K562 (cell line): ENCODE measurements around the gene HCAR3. TPM values are rescaled to one million over a fixed set of nuclear protein-coding genes. Genes with fewer than 3 reads are reported as not detected.

Experiments used
- ARID1B ChIP-seq: fragments of 450-650 bp; IDR thresholded peaks from 2 replicates; pipeline ENCODE4 v1.6.1; 2016; ENCODE audit warnings: antibody characterized with exemption, mild to moderate bottlenecking, inconsistent platforms
- CBFB ChIP-seq: sonication (generic); formaldehyde crosslinking; IDR thresholded peaks from 2 replicates; pipeline ENCODE4 v1.4.0; 2020; ENCODE audit warnings: mild to moderate bottlenecking, missing genetic modification reagents
- CREBBP ChIP-seq: IDR thresholded peaks from one replicate; pipeline ENCODE4 v1.6.1; 2012; ENCODE audit warnings: low read depth, mild to moderate bottlenecking, control low read depth, inconsistent platforms, low read length
- ETV5 ChIP-seq: sonication (generic); formaldehyde crosslinking; IDR thresholded peaks from 2 replicates; pipeline ENCODE4 v1.4.0; 2020; ENCODE audit warnings: low read depth, mild to moderate bottlenecking, missing genetic modification reagents
- MYC ChIP-seq, 2 experiments: fragments of 250-450 bp in 1 of 2; sonication (Bioruptor Pico) in 1 of 2; IDR thresholded peaks; 2 replicates each; pipeline versions ENCODE4 v1.5.1 to v1.6.1; 2012 to 2021; ENCODE audit warnings: low read depth in 2 of 2, borderline replicate concordance in 1 of 2, improper control_type of control experiment in 1 of 2, low read length in 1 of 2, mild to moderate bottlenecking in 1 of 2, moderate library complexity in 1 of 2
- POLR2B ChIP-seq: fragments of 450-650 bp; IDR thresholded peaks from 2 replicates; pipeline ENCODE4 v1.6.1; 2018; ENCODE audit warnings: low read depth; ENCODE audit not compliant: partially characterized antibody
- RBBP5 ChIP-seq: fragments of 200-600 bp; sonication (generic); IDR thresholded peaks from 2 replicates; pipeline ENCODE4 v1.6.1; 2012; ENCODE audit warnings: borderline replicate concordance, mild to moderate bottlenecking, low read length, control low read depth, inconsistent platforms; ENCODE audit not compliant: insufficient read depth, poor library complexity, severe bottlenecking
- TEAD4 ChIP-seq, 2 experiments: sonication (generic) in 1 of 2; formaldehyde crosslinking in 1 of 2; IDR thresholded peaks; 2 replicates each; pipeline versions ENCODE4 v1.6.1 to v1.8.0; 2012 to 2022; ENCODE audit warnings: borderline replicate concordance in 1 of 2, inconsistent platforms in 1 of 2, low read length in 1 of 2, mild to moderate bottlenecking in 1 of 2, missing genetic modification reagents in 1 of 2
- XRCC3 ChIP-seq: fragments of 450-650 bp; IDR thresholded peaks from 2 replicates; pipeline ENCODE4 v1.6.1; 2017; ENCODE audit warnings: mild to moderate bottlenecking, moderate library complexity
- ZNF121 ChIP-seq: sonication (generic); formaldehyde crosslinking; conservative IDR thresholded peaks from 2 replicates; pipeline ENCODE4 v1.8.0; 2022; ENCODE audit warnings: missing genetic modification reagents
- ZNF324 ChIP-seq: fragments of 250-450 bp; sonication (Bioruptor Pico); IDR thresholded peaks from 2 replicates; pipeline ENCODE4 v1.4.0; 2020; ENCODE audit warnings: mild to moderate bottlenecking
- ZNF766 ChIP-seq: fragments of 200-800 bp; sonication (Bioruptor generic); conservative IDR thresholded peaks from 2 replicates; pipeline ENCODE4 v1.6.1; 2016; ENCODE audit warnings: missing genetic modification characterization, missing compliant biosample characterization
- ZNF830 ChIP-seq: fragments of 250-450 bp; sonication (Bioruptor Pico); IDR thresholded peaks from 2 replicates; pipeline ENCODE4 v1.5.0; 2021; ENCODE audit warnings: mild to moderate bottlenecking
- polyA plus RNA-seq, 8 experiments: library from polyadenylated mRNA; depleted of rRNA in 4 of 8; stranded (reverse) in 5 of 8; unstranded in 3 of 8; fragments of >200 nt; fragmentation: Nextera tagmentation in 2 of 8; fragmentation: Illumina TruSeq in 1 of 8; extraction: Ambion mirVana in 2 of 8; extraction: Trizol in 1 of 8; gene quantifications; 2 replicates each; pipeline versions ENCODE4 v1.2.1 to v1.2.3, GENCODE V29; 2011 to 2014; ENCODE audit warnings: inconsistent platforms in 1 of 8, missing spikeins in 1 of 8
- total RNA-seq, 7 experiments: library from RNA; depleted of rRNA in 6 of 7; stranded (reverse); fragments of >200 nt in 6 of 7; fragmentation: Illumina TruSeq in 2 of 7; extraction: Trizol in 2 of 7; gene quantifications; 2 replicates each; pipeline versions ENCODE4 v1.2.1 to v1.2.3, GENCODE V29; 2011 to 2021; ENCODE audit warnings: low replicate concordance in 1 of 7
- TF ChIP-seq, protein P1 (sequence below), 2 experiments: fragments of 450-650 bp; conservative IDR thresholded peaks; 2 replicates each; pipeline ENCODE4 v1.6.1; 2017; ENCODE audit warnings: mild to moderate bottlenecking in 2 of 2, moderate library complexity in 2 of 2
- TF ChIP-seq, protein P2 (sequence below): fragments of 250-450 bp; sonication (Bioruptor Pico); IDR thresholded peaks from 2 replicates; pipeline ENCODE4 v1.5.0; 2021
- TF ChIP-seq, protein P3 (sequence below): sonication (generic); formaldehyde crosslinking; IDR thresholded peaks from 2 replicates; pipeline ENCODE4 v1.8.1; 2023; ENCODE audit warnings: mild to moderate bottlenecking, missing genetic modification reagents
- TF ChIP-seq, protein P4 (sequence below): sonication (generic); formaldehyde crosslinking; IDR thresholded peaks from 2 replicates; pipeline ENCODE4 v1.8.0; 2022; ENCODE audit warnings: missing genetic modification reagents, mild to moderate bottlenecking, moderate library complexity, borderline replicate concordance
- TF ChIP-seq, protein P5 (sequence below): fragments of 250-450 bp; sonication (Bioruptor Pico); IDR thresholded peaks from 2 replicates; pipeline ENCODE4 v1.6.1; 2021; ENCODE audit warnings: mild to moderate bottlenecking

Gene HCAR3
- total and polyA plus RNA-seq, 9 of the 15 experiments (the other 6 are each of a cell fraction or from before 2014, with no cell fraction given) = not detected

DNA sequence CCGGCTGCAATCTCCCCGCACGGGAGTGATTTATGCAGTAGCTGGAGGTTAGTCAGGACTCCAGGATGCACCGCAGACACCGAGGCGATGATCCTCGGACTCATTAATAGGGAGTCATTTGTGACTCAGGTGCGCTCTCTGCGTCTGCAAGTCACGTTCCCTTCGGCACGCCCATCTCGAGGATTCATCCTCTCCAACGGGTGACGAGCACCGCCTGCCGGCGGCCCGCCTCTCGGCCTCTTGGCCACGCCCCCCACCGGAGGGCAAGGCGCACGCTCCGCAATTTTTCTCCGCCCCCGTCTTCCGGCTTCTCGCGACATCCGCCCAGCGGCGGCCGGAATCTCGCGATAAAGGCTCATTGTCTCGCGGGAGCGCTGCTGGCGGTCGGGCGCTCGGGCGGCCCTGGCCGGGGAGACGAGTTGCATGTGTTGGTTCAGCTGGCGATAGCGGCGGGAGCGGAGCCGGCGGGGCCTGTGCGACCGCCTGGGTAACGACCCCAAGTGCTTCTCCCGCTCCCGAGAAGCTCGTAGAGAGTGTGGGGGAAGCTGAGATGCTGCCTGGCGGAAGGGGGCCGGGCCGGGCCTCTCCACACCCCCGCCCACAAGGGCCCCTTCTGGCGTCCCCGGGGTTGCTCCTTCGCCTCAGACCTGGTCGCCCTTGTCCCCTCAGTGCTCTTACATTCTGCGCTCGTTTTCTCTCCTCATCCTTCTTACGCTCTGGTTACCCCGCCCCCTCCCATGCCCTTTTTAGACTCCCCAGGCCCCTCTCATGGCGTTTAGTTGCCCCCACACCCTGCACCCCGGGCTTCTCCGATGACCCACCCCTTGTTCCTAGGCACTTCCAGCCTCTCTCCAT is 36.1 kb upstream of the HCAR3 start, which contains the start of gene DENR (continued):
- TF ChIP-seq, protein P1, sequence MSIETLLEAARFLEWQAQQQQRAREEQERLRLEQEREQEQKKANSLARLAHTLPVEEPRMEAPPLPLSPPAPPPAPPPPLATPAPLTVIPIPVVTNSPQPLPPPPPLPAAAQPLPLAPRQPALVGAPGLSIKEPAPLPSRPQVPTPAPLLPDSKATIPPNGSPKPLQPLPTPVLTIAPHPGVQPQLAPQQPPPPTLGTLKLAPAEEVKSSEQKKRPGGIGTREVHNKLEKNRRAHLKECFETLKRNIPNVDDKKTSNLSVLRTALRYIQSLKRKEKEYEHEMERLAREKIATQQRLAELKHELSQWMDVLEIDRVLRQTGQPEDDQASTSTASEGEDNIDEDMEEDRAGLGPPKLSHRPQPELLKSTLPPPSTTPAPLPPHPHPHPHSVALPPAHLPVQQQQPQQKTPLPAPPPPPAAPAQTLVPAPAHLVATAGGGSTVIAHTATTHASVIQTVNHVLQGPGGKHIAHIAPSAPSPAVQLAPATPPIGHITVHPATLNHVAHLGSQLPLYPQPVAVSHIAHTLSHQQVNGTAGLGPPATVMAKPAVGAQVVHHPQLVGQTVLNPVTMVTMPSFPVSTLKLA (conservative IDR thresholded peaks at IDR 0.05) = peak; percentile 89 to 94
- TF ChIP-seq POLR2B = peak; percentile 92
- no peak for TF ChIP-seq XRCC3
- TF ChIP-seq TEAD4 (IDR thresholded peaks at IDR 0.05; ENCODE audit: low read length) = peak; percentile 17; the same call in 1 of the 2 replicates
- TF ChIP-seq TEAD4 (CRISPR knock-in tag; IDR thresholded peaks at IDR 0.05; ENCODE audit: borderline replicate concordance) = no peak
- no peak; the same call in 1 of the 2 replicates for TF ChIP-seq ZNF830 (CRISPR knock-in tag)
- no peak for TF ChIP-seq CREBBP
- TF ChIP-seq, protein P2, sequence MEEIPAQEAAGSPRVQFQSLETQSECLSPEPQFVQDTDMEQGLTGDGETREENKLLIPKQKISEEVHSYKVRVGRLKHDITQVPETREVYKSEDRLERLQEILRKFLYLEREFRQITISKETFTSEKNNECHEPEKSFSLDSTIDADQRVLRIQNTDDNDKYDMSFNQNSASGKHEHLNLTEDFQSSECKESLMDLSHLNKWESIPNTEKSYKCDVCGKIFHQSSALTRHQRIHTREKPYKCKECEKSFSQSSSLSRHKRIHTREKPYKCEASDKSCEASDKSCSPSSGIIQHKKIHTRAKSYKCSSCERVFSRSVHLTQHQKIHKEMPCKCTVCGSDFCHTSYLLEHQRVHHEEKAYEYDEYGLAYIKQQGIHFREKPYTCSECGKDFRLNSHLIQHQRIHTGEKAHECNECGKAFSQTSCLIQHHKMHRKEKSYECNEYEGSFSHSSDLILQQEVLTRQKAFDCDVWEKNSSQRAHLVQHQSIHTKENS (CRISPR knock-in tag) = no peak
- TF ChIP-seq ZNF766 (CRISPR knock-in tag) = peak; percentile 50; the same call in 1 of the 2 replicates
- TF ChIP-seq, protein P3, sequence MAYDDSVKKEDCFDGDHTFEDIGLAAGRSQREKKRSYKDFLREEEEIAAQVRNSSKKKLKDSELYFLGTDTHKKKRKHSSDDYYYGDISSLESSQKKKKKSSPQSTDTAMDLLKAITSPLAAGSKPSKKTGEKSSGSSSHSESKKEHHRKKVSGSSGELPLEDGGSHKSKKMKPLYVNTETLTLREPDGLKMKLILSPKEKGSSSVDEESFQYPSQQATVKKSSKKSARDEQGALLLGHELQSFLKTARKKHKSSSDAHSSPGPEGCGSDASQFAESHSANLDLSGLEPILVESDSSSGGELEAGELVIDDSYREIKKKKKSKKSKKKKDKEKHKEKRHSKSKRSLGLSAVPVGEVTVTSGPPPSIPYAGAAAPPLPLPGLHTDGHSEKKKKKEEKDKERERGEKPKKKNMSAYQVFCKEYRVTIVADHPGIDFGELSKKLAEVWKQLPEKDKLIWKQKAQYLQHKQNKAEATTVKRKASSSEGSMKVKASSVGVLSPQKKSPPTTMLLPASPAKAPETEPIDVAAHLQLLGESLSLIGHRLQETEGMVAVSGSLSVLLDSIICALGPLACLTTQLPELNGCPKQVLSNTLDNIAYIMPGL (CRISPR knock-in tag) = no peak
- no peak for TF ChIP-seq ZNF121 (CRISPR knock-in tag)
- peak; percentile 21; the same call in 1 of the 2 replicates for TF ChIP-seq CBFB (CRISPR knock-in tag)
- peak; percentile 86 for TF ChIP-seq RBBP5
- TF ChIP-seq, protein P4, sequence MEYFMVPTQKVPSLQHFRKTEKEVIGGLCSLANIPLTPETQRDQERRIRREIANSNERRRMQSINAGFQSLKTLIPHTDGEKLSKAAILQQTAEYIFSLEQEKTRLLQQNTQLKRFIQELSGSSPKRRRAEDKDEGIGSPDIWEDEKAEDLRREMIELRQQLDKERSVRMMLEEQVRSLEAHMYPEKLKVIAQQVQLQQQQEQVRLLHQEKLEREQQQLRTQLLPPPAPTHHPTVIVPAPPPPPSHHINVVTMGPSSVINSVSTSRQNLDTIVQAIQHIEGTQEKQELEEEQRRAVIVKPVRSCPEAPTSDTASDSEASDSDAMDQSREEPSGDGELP = peak; percentile 97
- peak; percentile 70; the same call in 1 of the 2 replicates for TF ChIP-seq ETV5 (CRISPR knock-in tag)
- TF ChIP-seq MYC (IDR thresholded peaks at IDR 0.05; ENCODE audit: low read depth, low read length) = peak; percentile 91
- TF ChIP-seq MYC (CRISPR knock-in tag; IDR thresholded peaks at IDR 0.05; ENCODE audit: borderline replicate concordance, low read depth) = peak; percentile 83; the same call in 1 of the 2 replicates
- peak; percentile 63; the same call in 1 of the 2 replicates for TF ChIP-seq ZNF324 (CRISPR knock-in tag)
- TF ChIP-seq ARID1B = peak; percentile 23; the same call in 1 of the 2 replicates
- TF ChIP-seq, protein P5, sequence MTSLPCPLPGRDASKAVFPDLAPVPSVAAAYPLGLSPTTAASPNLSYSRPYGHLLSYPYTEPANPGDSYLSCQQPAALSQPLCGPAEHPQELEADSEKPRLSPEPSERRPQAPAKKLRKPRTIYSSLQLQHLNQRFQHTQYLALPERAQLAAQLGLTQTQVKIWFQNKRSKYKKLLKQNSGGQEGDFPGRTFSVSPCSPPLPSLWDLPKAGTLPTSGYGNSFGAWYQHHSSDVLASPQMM (CRISPR knock-in tag) = no peak
